GM23248 (cell line): ENCODE measurements around the gene USP48. TPM values are rescaled to one million over a fixed set of nuclear protein-coding genes. Genes with fewer than 3 reads are reported as not detected.

Source experiments
- DNase-seq: peaks from one replicate; pipeline ENCODE4 v3.0.0-alpha.2; 2015
- H2AFZ ChIP-seq: fragments of 200-600 bp; sonication (generic); 2 replicates; pipeline ENCODE4 v1.6.1; 2016; ENCODE audit warnings: antibody characterized with exemption
- H3F3A ChIP-seq: fragments of 200-600 bp; sonication (generic); 2 replicates; pipeline ENCODE4 v1.6.1; 2016; ENCODE audit warnings: mild to moderate bottlenecking, antibody characterized with exemption, mixed run types; ENCODE audit not compliant: insufficient read depth
- H3K27ac ChIP-seq: fragments of 200-600 bp; sonication (generic); 2 replicates; pipeline ENCODE4 v1.5.1; 2016; ENCODE audit warnings: mild to moderate bottlenecking
- H3K27me3 ChIP-seq: fragments of 200-600 bp; sonication (generic); replicated peaks from 2 replicates; pipeline ENCODE4 v1.6.1; 2016; ENCODE audit warnings: mild to moderate bottlenecking; ENCODE audit not compliant: insufficient read depth
- H3K36me3 ChIP-seq: fragments of 200-600 bp; sonication (generic); 2 replicates; pipeline ENCODE4 v1.6.1; 2016; ENCODE audit warnings: low read depth, mild to moderate bottlenecking
- H3K4me1 ChIP-seq: fragments of 200-600 bp; sonication (generic); 2 replicates; pipeline ENCODE4 v1.6.1; 2016; ENCODE audit warnings: mild to moderate bottlenecking; ENCODE audit not compliant: insufficient read depth
- H3K4me2 ChIP-seq: fragments of 200-600 bp; sonication (generic); one replicate; pipeline ENCODE4 v1.6.1; 2016; ENCODE audit warnings: mild to moderate bottlenecking; ENCODE audit not compliant: unreplicated experiment
- H3K4me3 ChIP-seq: fragments of 200-600 bp; sonication (generic); 2 replicates; pipeline ENCODE4 v1.5.1; 2016; ENCODE audit warnings: mild to moderate bottlenecking
- H3K79me2 ChIP-seq: fragments of 200-600 bp; sonication (generic); 2 replicates; pipeline ENCODE4 v1.6.1; 2016; ENCODE audit warnings: mild to moderate bottlenecking; ENCODE audit not compliant: insufficient read depth
- H3K9ac ChIP-seq: fragments of 200-600 bp; sonication (generic); 2 replicates; pipeline ENCODE4 v1.6.1; 2016; ENCODE audit warnings: mild to moderate bottlenecking
- H3K9me2 ChIP-seq: fragments of 200-600 bp; sonication (generic); 2 replicates; pipeline ENCODE4 v1.6.1; 2016; ENCODE audit warnings: mixed run types, mild to moderate bottlenecking, moderate library complexity; ENCODE audit not compliant: insufficient read depth
- H3K9me3 ChIP-seq: fragments of 200-600 bp; sonication (generic); one replicate; pipeline ENCODE4 v1.6.1; 2017; ENCODE audit warnings: low read depth
- H4K20me1 ChIP-seq: fragments of 200-600 bp; sonication (generic); 2 replicates; pipeline ENCODE4 v1.6.0; 2016; ENCODE audit not compliant: insufficient read depth
- EZH2 ChIP-seq: fragments of 200-600 bp; sonication (generic); IDR thresholded peaks from 2 replicates; pipeline ENCODE4 v1.6.1; 2018; ENCODE audit warnings: antibody characterized with exemption, mild to moderate bottlenecking; ENCODE audit not compliant: insufficient read depth, poor library complexity, severe bottlenecking
- EZH2phosphoT487 ChIP-seq: fragments of 200-600 bp; sonication (generic); IDR thresholded peaks from 2 replicates; pipeline ENCODE4 v1.6.1; 2018; ENCODE audit warnings: antibody characterized with exemption, moderate library complexity, mild to moderate bottlenecking, low read depth; ENCODE audit not compliant: insufficient read depth
- WGBS, 2 experiments: methylation state at CpG; one replicate each; pipeline ENCODE4 v1.1.6; 2015 to 2017; ENCODE audit warnings: low lambda C conversion rate in 2 of 2, low coverage in 1 of 2; ENCODE audit errors: missing lambda C conversion rate in 2 of 2; 5-methylcytosine and 5-hydroxymethylcytosine counted together
- in situ Hi-C: fragments of 300-500 bp; cut with MboI; formaldehyde crosslinking; loops from 2 replicates; pipeline ENCODE4 v1.15.0; 2020
- polyA plus RNA-seq: library from polyadenylated mRNA; unstranded; fragments of >200 nt; fragmentation: Nextera tagmentation; extraction: Ambion mirVana; gene quantifications from 2 replicates; pipeline ENCODE4 v1.2.1, GENCODE V29; 2016
- total RNA-seq: library from RNA; depleted of rRNA; stranded (reverse); fragments of >200 nt; shearing (Covaris generic); gene quantifications from 2 replicates; pipeline ENCODE4 v1.2.3, GENCODE V29; 2014

USP48 gene
- total and polyA plus RNA-seq, 2 experiments from 2014 or later: 34.3 to 60.4 TPM

DNA sequence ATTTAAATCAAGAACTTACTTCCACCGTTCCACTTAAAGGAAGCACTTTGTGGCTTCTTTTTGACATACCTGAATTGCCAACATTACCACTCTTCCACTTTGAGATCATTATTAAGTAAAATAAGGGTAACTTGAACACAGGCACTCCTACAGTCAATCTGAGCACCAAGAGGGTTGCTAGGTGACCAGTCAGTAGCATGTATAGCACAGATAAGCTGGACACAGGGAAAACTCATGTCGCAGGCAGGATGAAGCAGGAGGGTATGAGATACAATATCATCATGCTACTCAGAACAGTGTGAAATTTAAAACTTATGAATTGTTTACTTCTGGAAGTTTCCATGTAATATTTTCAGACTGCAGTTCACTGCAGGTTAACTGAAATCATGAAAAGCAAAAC lies 66.8 kb downstream of the USP48 start:
- Histone ChIP-seq H3K27me3 (no peaks in the 10 kb centered on the region), H3K4me2 (no peak overlapping the region), H4K20me1 (no peaks in the 10 kb centered on the region), H3K4me1 (no peaks in the 10 kb centered on the region), H3K79me2 (no peaks in the 10 kb centered on the region; the same call in 1 of the 2 replicates), H3K4me3 (no peak overlapping the region), H3K27ac (no peak overlapping the region), H3K9me2 (no peaks in the 10 kb centered on the region), H3K36me3 (peaks cover 54% of the 10 kb centered on the region), H2AFZ (no peak overlapping the region), H3K9me3 (no peaks in the 10 kb centered on the region), H3K9ac (no peak overlapping the region), H3F3A (no peaks in the 10 kb centered on the region)
- TF ChIP-seq EZH2 (no peak), EZH2phosphoT487 (no peak)
- DNase-seq: no peak
- WGBS, 2 experiments: 96 to 100% methylated on average over 2 of the region's 2 CpGs
- in situ Hi-C loops: no loop called here

DNA sequence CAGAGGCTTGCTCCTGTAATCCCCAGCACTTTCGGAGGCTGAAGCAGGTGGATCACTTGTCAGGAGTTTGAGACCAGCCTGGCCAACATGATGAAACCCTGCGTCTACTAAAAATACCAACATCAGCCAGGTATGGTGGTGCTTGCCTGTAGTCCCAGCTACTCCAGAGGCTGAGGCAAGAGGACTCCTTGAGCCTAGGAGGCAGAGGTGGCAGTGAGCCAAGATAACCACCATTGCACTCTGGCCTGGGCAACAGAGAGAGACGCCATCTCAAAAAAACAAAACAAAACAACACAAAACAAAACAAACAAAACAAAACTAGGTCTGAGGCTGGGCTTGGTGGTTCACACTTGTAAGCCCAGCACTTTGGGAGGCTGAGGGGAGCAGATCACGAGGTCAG lies 75.1 kb downstream of the USP48 start:
- DNase-seq: no peak
- H3K4me1 ChIP-seq: peaks cover 22% of the 10 kb centered on the region
- no peak overlapping the region for H2AFZ ChIP-seq
- no peaks in the 10 kb centered on the region for H3K9me3 ChIP-seq
- H3K36me3 ChIP-seq: peaks cover 3% of the 10 kb centered on the region
- H3K9me2 ChIP-seq: no peaks in the 10 kb centered on the region
- in situ Hi-C loops: no loop called here
- TF ChIP-seq EZH2: no peak
- TF ChIP-seq EZH2phosphoT487: no peak
- H3K4me3 ChIP-seq: no peak overlapping the region
- H3K4me2 ChIP-seq: no peak overlapping the region
- no peaks in the 10 kb centered on the region for H3K79me2 ChIP-seq
- no peak overlapping the region for H3K9ac ChIP-seq
- WGBS, 2 experiments: 92 to 98% methylated on average over 4 of the region's 4 CpGs
- peaks cover 33% of the 10 kb centered on the region for H3F3A ChIP-seq
- H3K27ac ChIP-seq: no peak overlapping the region
- no peaks in the 10 kb centered on the region for H4K20me1 ChIP-seq
- H3K27me3 ChIP-seq: no peaks in the 10 kb centered on the region

GRCh38 chr1:21707086-21707840 lies 75.7 kb downstream of the USP48 start:
- Histone ChIP-seq H3K79me2 (no peaks in the 10 kb centered on the region), H3K9ac (no peak overlapping the region), H3K36me3 (peaks cover 7% of the 10 kb centered on the region), H4K20me1 (no peaks in the 10 kb centered on the region), H3K4me2 (no peak overlapping the region), H3K27me3 (no peaks in the 10 kb centered on the region), H3K4me1 (peaks cover 26% of the 10 kb centered on the region), H3K4me3 (no peak overlapping the region), H3K27ac (no peak overlapping the region), H3F3A (peaks cover 39% of the 10 kb centered on the region), H3K9me3 (no peaks in the 10 kb centered on the region), H3K9me2 (no peaks in the 10 kb centered on the region), H2AFZ (no peak overlapping the region)
- no peak for DNase-seq
- in situ Hi-C loops: no loop called here
- TF ChIP-seq EZH2phosphoT487: no peak
- no peak for TF ChIP-seq EZH2
- WGBS, 2 experiments: 87 to 91% methylated on average over 5 of the region's 5 CpGs

- Histone ChIP-seq H3K4me1 (peaks cover 26% of the 10 kb centered on the region), H3K9me2 (no peaks in the 10 kb centered on the region), H4K20me1 (no peaks in the 10 kb centered on the region), H3K36me3 (peaks cover 16% of the 10 kb centered on the region), H3K9me3 (no peaks in the 10 kb centered on the region), H3K27ac (peak overlapping the region; percentile 5; the same call in 1 of the 2 replicates), H2AFZ (no peak overlapping the region), H3K4me2 (no peak overlapping the region), H3K4me3 (no peak overlapping the region), H3K9ac (no peak overlapping the region), H3K79me2 (no peaks in the 10 kb centered on the region), H3K27me3 (no peaks in the 10 kb centered on the region), H3F3A (peaks cover 48% of the 10 kb centered on the region)
- peak; percentile 55 for DNase-seq
- 59 to 60% methylated on average over 8 of the region's 8 CpGs for whole genome bisulfite sequencing, 2 experiments
- TF ChIP-seq EZH2phosphoT487 (no peak), EZH2 (no peak)
- in situ Hi-C loops: no loop called here
Observed at GRCh38 chr1:21706151-21706835, 76.7 kb downstream of the USP48 start.
